ENCODE results near the gene KIAA0825. TPM values are rescaled to one million over a fixed set of nuclear protein-coding genes. Genes with fewer than 3 reads are reported as not detected.

KIAA0825 gene
- total and polyA plus RNA-seq, 12 donors, result 0.34 to 11.5 (median 3.1) TPM

DNA sequence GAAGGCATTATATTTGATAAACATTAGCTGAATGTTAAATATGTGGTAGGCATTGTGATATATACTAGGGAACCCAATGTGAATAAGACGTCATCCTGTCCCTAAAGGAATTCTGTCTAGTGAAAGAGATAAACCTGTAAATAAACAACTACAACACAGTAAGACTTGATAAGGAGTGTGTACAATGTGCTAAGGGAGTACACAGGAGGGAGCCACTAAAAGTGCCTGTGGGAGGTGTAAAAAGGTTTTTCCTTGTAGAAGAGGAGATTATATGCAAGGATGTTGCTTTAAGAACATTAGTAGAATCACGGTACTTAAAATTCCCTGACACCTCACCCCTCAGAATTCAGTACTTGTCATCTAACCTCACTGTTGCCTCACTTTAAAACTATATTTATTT lies 91.7 kb downstream of the KIAA0825 start:
- TF ChIP-seq POLR2A (IDR thresholded peaks at IDR 0.05) (no peak), CTCF (IDR thresholded peaks at IDR 0.05) (no peak)
- Histone ChIP-seq H3K27ac (no peak overlapping the region), H3K4me1 (replicated peaks in 1 of 2) (no peaks in the 10 kb centered on the region), H3K9me3 (replicated peaks in 1 of 3) (peaks cover 0 to 3% (median 0%) of the 10 kb centered on the region in 3 donors), H3K27me3 (no peaks in the 10 kb centered on the region), H3K36me3 (replicated peaks in 1 of 2) (no peaks in the 10 kb centered on the region), H3K4me3 (no peak overlapping the region)
- WGBS, 4 donors, result 88 to 96% (median 93%) methylated on average over 2 of the region's 2 CpGs
- no peak for DNase-seq
- intact Hi-C loops (cut with DNase I), result loop anchor here in 1 of 2 donors (5.0 kb wide), 1 partner anchor 211 kb away; no protein-coding TSS in a partner anchor

DNA sequence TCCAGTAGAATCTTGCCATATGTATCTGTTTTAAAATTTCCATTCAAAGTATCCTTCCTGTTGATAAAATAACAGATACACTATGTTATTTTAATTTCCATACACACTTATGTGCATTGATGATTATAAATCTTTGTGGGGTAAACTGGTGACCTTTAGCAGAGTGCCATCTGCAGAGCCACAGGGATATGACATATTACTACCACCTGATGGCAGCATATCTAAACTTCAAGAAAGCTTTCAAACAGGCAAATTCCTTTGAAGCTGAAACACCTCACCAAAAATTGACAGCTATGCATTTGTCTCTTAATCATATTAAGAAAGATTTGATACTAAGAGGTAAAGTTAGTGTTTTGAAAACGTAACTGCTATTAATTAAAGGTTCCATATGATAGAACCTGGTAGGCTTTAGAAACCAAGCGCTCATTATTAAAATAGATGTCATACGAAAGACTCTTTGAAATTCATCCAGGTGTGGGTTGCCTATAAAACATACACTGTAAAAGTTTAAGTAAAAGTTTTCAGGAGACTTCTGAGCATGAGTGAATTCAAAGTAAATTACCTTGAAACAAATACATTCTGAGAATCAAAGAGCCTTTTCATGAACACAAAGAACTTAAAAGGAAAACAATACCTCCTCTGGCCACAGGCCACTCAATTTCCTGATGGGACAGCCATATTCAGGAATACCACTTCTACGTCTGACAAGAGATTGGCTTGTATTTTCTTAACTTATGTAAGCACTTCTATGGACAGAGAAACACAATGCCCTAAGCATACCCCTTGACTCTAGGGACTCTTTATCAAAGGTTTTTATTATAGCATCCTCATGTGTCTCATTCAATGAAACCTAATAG lies 93.3 kb downstream of the KIAA0825 start:
- peak in 1 of 7 donors; percentile 30 for DNase-seq
- intact Hi-C loops (cut with DNase I), result loop anchor here in 1 of 2 donors (5.0 kb wide), 1 partner anchor 212 kb away; no protein-coding TSS in a partner anchor
- TF ChIP-seq POLR2A (IDR thresholded peaks at IDR 0.05) (no peak), CTCF (IDR thresholded peaks at IDR 0.05) (peak; percentile 27 to 63 (median 56))
- Histone ChIP-seq H3K27me3 (no peaks in the 10 kb centered on the region), H3K4me1 (replicated peaks in 1 of 2) (no peaks in the 10 kb centered on the region), H3K4me3 (no peak overlapping the region), H3K27ac (no peak overlapping the region), H3K9me3 (replicated peaks in 1 of 3) (peaks cover 0 to 3% (median 0%) of the 10 kb centered on the region in 3 donors), H3K36me3 (replicated peaks in 1 of 2) (no peaks in the 10 kb centered on the region)
- 64 to 76% (median 67%) methylated on average over 4 of the region's 4 CpGs for whole genome bisulfite sequencing, 4 donors

GRCh38 chr5:94523018-94523417 lies 95.4 kb downstream of the KIAA0825 start:
- Histone ChIP-seq H3K4me1 (replicated peaks in 1 of 2) (no peaks in the 10 kb centered on the region), H3K36me3 (replicated peaks in 1 of 2) (no peaks in the 10 kb centered on the region), H3K4me3 (no peak overlapping the region), H3K9me3 (replicated peaks in 1 of 3) (peaks cover 0 to 3% (median 0%) of the 10 kb centered on the region in 3 donors), H3K27ac (no peak overlapping the region), H3K27me3 (no peaks in the 10 kb centered on the region)
- DNase-seq, result no peak
- TF ChIP-seq POLR2A (IDR thresholded peaks at IDR 0.05) (no peak), CTCF (IDR thresholded peaks at IDR 0.05) (no peak)
- intact Hi-C loops (cut with DNase I), result no loop called here

- no peak for TF ChIP-seq CTCF (IDR thresholded peaks at IDR 0.05)
- no peak for TF ChIP-seq POLR2A (IDR thresholded peaks at IDR 0.05)
Measured at GRCh38 chr5:94522117-94522516, 96.3 kb downstream of the KIAA0825 start.

More at GRCh38 chr5:94522117-94522516, 96.3 kb downstream of the KIAA0825 start:
- Histone ChIP-seq H3K36me3 (replicated peaks in 1 of 2) (no peaks in the 10 kb centered on the region), H3K27ac (no peak overlapping the region), H3K9me3 (replicated peaks in 1 of 3) (peaks cover 0 to 3% (median 0%) of the 10 kb centered on the region in 3 donors), H3K4me1 (replicated peaks in 1 of 2) (no peaks in the 10 kb centered on the region), H3K4me3 (no peak overlapping the region), H3K27me3 (no peaks in the 10 kb centered on the region)
- intact Hi-C loops (cut with DNase I), result no loop called here
- DNase-seq, result no peak
- WGBS, 4 donors, result 88 to 97% (median 94%) methylated on average over 1 of the region's 1 CpG

Measured in adrenal gland (tissue), 12 donors.